Activated CD8-positive, alpha-beta T cell treated with anti-CD3 and anti-CD28 coated beads for 36 hours (primary cell): ENCODE measurements around the gene HRH1. TPM values are rescaled to one million over a fixed set of nuclear protein-coding genes. Genes with fewer than 3 reads are reported as not detected.

Experiments
- ATAC-seq: fragments of 200-7000 bp; cut with Tn5 transposase; one replicate; pipeline ENCODE4 v1.10.0; 2021; ENCODE audit warnings: mild to moderate bottlenecking, moderate library complexity
- CTCF ChIA-PET: fragments of 350-600 bp; sonication (Branson Sonifier 250); formaldehyde crosslinking; loops from one replicate; lab custom pipeline; 2021; ENCODE audit warnings: antibody characterized with exemption; lab: Charles Lee
- POLR2A ChIA-PET: fragments of 350-600 bp; sonication (Branson Sonifier 250); formaldehyde crosslinking; loops from one replicate; lab custom pipeline; 2021; ENCODE audit warnings: antibody characterized with exemption; lab: Charles Lee
- DNase-seq: peaks from one replicate; pipeline ENCODE4 v3.0.0-alpha.2; 2020
- H3K27ac Mint-ChIP-seq: one replicate; pipeline ENCODE4 v1.8.0; 2021; ENCODE audit warnings: mild to moderate bottlenecking, mixed read lengths
- H3K27me3 Mint-ChIP-seq: one replicate; pipeline ENCODE4 v1.8.0; 2021; ENCODE audit warnings: mixed read lengths
- H3K36me3 Mint-ChIP-seq: one replicate; pipeline ENCODE4 v1.8.0; 2021; ENCODE audit warnings: low read depth, mixed read lengths
- H3K4me1 Mint-ChIP-seq: one replicate; pipeline ENCODE4 v1.8.0; 2021; ENCODE audit warnings: low read depth, mixed read lengths
- H3K4me3 Mint-ChIP-seq: one replicate; pipeline ENCODE4 v1.8.0; 2021; ENCODE audit warnings: mild to moderate bottlenecking, moderate library complexity, mixed read lengths
- H3K9me3 Mint-ChIP-seq: one replicate; pipeline ENCODE4 v1.8.0; 2021; ENCODE audit warnings: mixed read lengths
- intact Hi-C: fragments of 100-400 bp; cut with micrococcal nuclease; formaldehyde crosslinking; loops from one replicate; pipeline ENCODE4 v1.10.0; 2022
- total RNA-seq, 2 experiments: library from RNA; stranded (reverse); gene quantifications; one replicate each; pipeline ENCODE4 v1.2.3, GENCODE V29; 2021
- TF ChIP-seq, protein P1 (sequence below): fragments of 200-600 bp; IDR thresholded peaks from one replicate; pipeline ENCODE4 v1.8.0; 2022; ENCODE audit warnings: antibody characterized with exemption, mild to moderate bottlenecking

Gene HRH1
- total RNA-seq, 2 experiments from 2014 or later, result 0.34 to 0.59 TPM

DNA sequence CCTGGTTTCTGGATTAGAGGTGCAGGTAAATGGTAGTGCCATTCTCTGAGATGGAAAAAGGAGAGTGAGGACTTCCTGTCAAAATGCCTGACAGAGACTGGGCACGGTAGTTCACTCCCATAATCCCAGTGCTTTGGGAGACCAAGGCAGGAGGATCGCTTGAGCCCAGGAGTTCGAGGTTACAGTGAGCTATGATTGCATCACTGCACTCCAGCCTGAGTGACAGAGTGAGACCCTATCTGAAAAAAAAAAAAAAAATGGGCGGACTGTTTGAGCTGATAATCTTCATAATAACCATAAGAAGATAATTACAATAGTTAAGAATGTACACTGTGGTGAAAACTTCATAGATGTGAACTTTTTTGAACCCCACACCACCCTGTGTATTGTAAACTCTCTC is 44.2 kb downstream of the HRH1 start:
- TF ChIP-seq, protein P1, sequence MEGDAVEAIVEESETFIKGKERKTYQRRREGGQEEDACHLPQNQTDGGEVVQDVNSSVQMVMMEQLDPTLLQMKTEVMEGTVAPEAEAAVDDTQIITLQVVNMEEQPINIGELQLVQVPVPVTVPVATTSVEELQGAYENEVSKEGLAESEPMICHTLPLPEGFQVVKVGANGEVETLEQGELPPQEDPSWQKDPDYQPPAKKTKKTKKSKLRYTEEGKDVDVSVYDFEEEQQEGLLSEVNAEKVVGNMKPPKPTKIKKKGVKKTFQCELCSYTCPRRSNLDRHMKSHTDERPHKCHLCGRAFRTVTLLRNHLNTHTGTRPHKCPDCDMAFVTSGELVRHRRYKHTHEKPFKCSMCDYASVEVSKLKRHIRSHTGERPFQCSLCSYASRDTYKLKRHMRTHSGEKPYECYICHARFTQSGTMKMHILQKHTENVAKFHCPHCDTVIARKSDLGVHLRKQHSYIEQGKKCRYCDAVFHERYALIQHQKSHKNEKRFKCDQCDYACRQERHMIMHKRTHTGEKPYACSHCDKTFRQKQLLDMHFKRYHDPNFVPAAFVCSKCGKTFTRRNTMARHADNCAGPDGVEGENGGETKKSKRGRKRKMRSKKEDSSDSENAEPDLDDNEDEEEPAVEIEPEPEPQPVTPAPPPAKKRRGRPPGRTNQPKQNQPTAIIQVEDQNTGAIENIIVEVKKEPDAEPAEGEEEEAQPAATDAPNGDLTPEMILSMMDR, result no peak
- intact Hi-C loops, result loop anchor here (10.0 kb wide), 1 partner anchor 134 kb away; no protein-coding TSS in a partner anchor
- Mint-ChIP-seq H3K36me3 (no peaks in the 10 kb centered on the region), H3K9me3 (no peaks in the 10 kb centered on the region), H3K4me1 (peaks cover 19% of the 10 kb centered on the region), H3K27ac (no peak overlapping the region), H3K4me3 (no peak overlapping the region), H3K27me3 (peaks cover 9% of the 10 kb centered on the region)
- DNase-seq (no peak), ATAC-seq (no peak)
- POLR2A ChIA-PET, result no interaction called here
- CTCF ChIA-PET, result interaction anchor here (1.0 kb wide), 1 partner anchor 19 kb away, joined by 4 read pairs; no protein-coding TSS in a partner anchor

DNA sequence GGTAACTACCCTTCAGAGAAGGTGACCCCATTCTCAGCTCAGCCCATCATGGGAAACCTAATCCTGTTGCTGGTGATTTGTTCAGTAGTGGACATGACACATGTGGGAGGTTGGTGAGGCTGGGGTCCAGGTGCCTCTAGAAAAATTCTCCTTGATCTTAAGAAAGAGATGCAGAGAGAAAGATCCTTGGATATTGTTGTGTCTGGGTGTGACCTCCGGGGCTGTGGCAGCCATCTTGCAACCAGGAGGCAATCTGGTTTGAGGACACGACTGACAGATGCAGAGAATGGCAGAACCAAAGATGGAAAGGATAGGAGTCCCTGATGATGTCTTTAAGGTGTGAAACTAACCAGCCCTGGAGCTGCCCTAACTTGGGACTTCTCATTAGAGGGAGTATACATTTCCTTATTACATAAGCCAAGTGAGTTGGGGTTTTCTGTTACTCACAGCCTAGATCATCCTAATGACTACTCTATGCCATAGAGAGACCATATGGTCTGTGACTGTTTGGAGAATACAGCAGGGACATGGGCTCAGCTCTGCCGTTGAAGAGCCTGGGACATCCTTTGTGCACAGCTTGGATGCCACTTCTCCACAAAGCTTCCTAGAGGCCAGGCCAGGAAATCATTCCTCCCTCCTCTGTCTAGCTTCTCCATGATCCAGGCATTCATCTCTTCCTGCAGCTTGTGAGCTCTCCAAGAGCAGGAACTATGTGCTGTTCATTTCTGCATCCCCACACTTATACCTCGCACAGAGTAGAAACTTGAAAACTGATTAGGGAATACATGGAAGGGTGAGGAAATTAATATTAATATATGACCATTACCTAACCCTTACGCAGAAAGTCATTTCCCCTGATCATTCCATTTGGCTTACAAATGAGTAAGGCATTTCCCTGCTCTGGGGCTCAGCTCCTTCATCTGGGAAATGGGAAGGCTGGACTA is 45.9 kb downstream of the HRH1 start:
- POLR2A ChIA-PET, result interaction anchor here (0.9 to 1.1 kb wide), 2 partner anchors 8 to 28 kb away, joined by 3 read pairs; no protein-coding TSS in a partner anchor
- DNase-seq (no peak), ATAC-seq (no peak)
- TF ChIP-seq, protein P1, result no peak
- H3K4me3 Mint-ChIP-seq, result no peak overlapping the region
- no peaks in the 10 kb centered on the region for H3K36me3 Mint-ChIP-seq
- intact Hi-C loops, result loop anchor here (10.0 kb wide), 1 partner anchor 135 kb away; no protein-coding TSS in a partner anchor
- peaks cover 15% of the 10 kb centered on the region for H3K4me1 Mint-ChIP-seq
- H3K9me3 Mint-ChIP-seq, result no peaks in the 10 kb centered on the region
- peaks cover 10% of the 10 kb centered on the region for H3K27me3 Mint-ChIP-seq
- CTCF ChIA-PET, result interaction anchor here (0.6 kb wide), 1 partner anchor 14 kb away, joined by 3 read pairs; no protein-coding TSS in a partner anchor
- H3K27ac Mint-ChIP-seq, result no peak overlapping the region

DNA sequence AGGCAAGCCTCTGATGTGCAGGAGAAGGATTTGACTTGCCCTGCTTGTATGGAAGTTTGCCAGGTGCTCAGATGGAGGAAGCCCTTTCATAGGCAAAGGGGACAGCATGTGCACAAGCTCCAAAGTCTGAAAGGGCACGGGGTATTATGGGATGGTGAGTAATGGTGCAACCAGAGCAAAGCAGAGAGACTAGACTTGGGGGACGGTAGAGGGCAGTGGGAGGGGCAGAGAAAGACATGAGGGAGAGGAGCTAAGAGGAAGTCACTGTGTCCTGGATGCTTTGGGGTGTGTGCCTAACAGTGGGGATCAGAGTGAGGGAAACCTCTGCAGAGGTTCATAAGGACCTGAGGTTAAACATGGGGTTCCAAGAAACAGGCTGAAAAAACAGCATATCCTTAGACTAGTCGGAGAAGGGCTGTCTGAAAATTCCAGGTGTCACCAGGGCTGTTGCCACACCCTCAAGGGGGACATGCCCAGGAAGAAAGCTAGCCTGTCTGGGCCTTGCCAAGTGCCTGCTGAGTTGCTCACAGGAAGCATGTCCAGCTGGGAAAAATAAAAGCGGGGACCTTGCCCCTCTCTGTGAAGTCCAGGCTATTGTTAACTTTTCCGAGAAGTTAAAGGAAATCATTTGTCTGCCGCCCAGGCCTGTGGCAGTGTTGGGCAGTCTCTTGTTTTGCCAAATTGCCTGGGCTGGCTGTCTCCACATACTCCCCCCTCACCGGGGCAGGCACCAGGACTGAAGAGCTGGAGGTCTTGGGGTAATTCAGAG is 47.1 kb downstream of the HRH1 start:
- ATAC-seq (no peak), DNase-seq (no peak)
- Mint-ChIP-seq H3K36me3 (no peaks in the 10 kb centered on the region), H3K9me3 (no peaks in the 10 kb centered on the region), H3K27ac (no peak overlapping the region), H3K4me1 (peaks cover 2% of the 10 kb centered on the region), H3K4me3 (no peak overlapping the region), H3K27me3 (peaks cover 10% of the 10 kb centered on the region)
- ChIA-PET CTCF (no interaction called here), POLR2A (no interaction called here)
- intact Hi-C loops, result no loop called here
- TF ChIP-seq, protein P1, result no peak

DNA sequence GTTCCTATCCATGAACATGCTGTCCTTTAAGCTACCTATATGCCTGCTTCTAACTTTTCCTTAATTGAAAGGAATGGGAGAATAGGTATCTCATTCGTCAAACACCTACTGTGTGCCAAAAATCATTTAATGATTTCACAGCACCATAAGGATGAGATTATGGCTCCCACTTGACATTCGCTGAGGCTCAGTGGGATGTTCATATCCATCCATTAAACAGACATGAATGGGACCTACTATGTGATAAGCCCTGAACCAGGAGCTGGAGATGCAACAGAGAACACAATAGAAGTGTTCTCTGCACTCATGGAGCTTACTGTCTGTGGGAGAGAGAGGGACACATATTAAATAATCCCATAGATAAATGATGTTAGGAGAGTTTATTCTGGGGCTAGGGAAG is 49.7 kb downstream of the HRH1 start:
- ChIA-PET CTCF (interaction anchor here (0.7 to 1.2 kb wide), 2 partner anchors 33 to 143 kb away, joined by 3 to 4 read pairs; no protein-coding TSS in a partner anchor), POLR2A (no interaction called here)
- no peak overlapping the region for H3K27ac Mint-ChIP-seq
- ATAC-seq (no peak), DNase-seq (no peak)
- H3K36me3 Mint-ChIP-seq, result no peaks in the 10 kb centered on the region
- TF ChIP-seq, protein P1, result no peak
- intact Hi-C loops, result no loop called here
- H3K9me3 Mint-ChIP-seq, result no peaks in the 10 kb centered on the region
- no peaks in the 10 kb centered on the region for H3K4me1 Mint-ChIP-seq
- peaks cover 10% of the 10 kb centered on the region for H3K27me3 Mint-ChIP-seq
- no peak overlapping the region for H3K4me3 Mint-ChIP-seq
